Liver (tissue), 10 donors: ENCODE results near the gene MRPL55. TPM values are rescaled to one million over a fixed set of nuclear protein-coding genes. Genes with fewer than 3 reads are reported as not detected.

Experiments used
- DNase-seq: peaks from one replicate; pipeline ENCODE4 v3.0.0-alpha.2; 2017; ENCODE audit warnings: low spot score
- H3K27ac ChIP-seq, 2 donors: one replicate each; pipeline ENCODE4 v1.7.0; 2013; ENCODE audit warnings: inconsistent platforms in 2 of 2, low read length in 2 of 2, control low read depth in 1 of 2, low read depth in 1 of 2, mild to moderate bottlenecking in 1 of 2
- H3K27me3 ChIP-seq, 4 donors: one replicate each; pipeline versions ENCODE4 v1.6.1 to v1.7.0; 2013; ENCODE audit warnings: low read length in 3 of 4, inconsistent platforms in 1 of 4, mild to moderate bottlenecking in 1 of 4, moderate library complexity in 1 of 4; ENCODE audit not compliant: control insufficient read depth in 4 of 4, insufficient read depth in 4 of 4
- H3K36me3 ChIP-seq, 4 donors: one replicate each; pipeline versions ENCODE4 v1.6.1 to v1.7.0; 2013; ENCODE audit warnings: low read length in 3 of 4, mild to moderate bottlenecking in 3 of 4, low read depth in 1 of 4, moderate library complexity in 1 of 4; ENCODE audit not compliant: control insufficient read depth in 4 of 4, insufficient read depth in 3 of 4
- H3K4me1 ChIP-seq, 4 donors: one replicate each; pipeline versions ENCODE4 v1.6.1 to v1.7.0; 2013; ENCODE audit warnings: low read length in 3 of 4, mild to moderate bottlenecking in 3 of 4, moderate library complexity in 1 of 4; ENCODE audit not compliant: control insufficient read depth in 4 of 4, insufficient read depth in 4 of 4
- H3K4me3 ChIP-seq, 3 donors: one replicate each; pipeline versions ENCODE4 v1.6.1 to v1.7.0; 2013; ENCODE audit warnings: low read length in 3 of 3, control low read depth in 1 of 3, low read depth in 1 of 3, mild to moderate bottlenecking in 1 of 3
- H3K9ac ChIP-seq, 2 donors: one replicate each; pipeline ENCODE4 v1.7.0; 2013; ENCODE audit warnings: low read length in 2 of 2, mild to moderate bottlenecking in 2 of 2, moderate library complexity in 2 of 2, control low read depth in 1 of 2, low read depth in 1 of 2
- H3K9me3 ChIP-seq, 4 donors: one replicate each; pipeline versions ENCODE4 v1.6.1 to v1.7.0; 2013; ENCODE audit warnings: low read length in 3 of 4; ENCODE audit not compliant: control insufficient read depth in 4 of 4
- ATF3 ChIP-seq: IDR thresholded peaks from 2 replicates; pipeline ENCODE4 v1.6.1; 2016; ENCODE audit warnings: antibody characterized with exemption
- EGR1 ChIP-seq, 2 donors: IDR thresholded peaks; 2 replicates each; pipeline ENCODE4 v1.6.1; 2016 to 2018; ENCODE audit warnings: antibody characterized with exemption in 2 of 2, low read depth in 2 of 2
- HNF4A ChIP-seq, 2 donors: conservative IDR thresholded peaks; 2 replicates each; pipeline ENCODE4 v1.6.1; 2016; ENCODE audit warnings: antibody characterized with exemption in 2 of 2, mild to moderate bottlenecking in 2 of 2
- HNF4G ChIP-seq: IDR thresholded peaks from 2 replicates; pipeline ENCODE4 v1.6.1; 2016; ENCODE audit warnings: antibody characterized with exemption
- NR2F2 ChIP-seq: IDR thresholded peaks from 2 replicates; pipeline ENCODE4 v1.6.1; 2016; ENCODE audit warnings: antibody characterized with exemption
- RAD21 ChIP-seq, 2 donors: IDR thresholded peaks; 2 replicates each; pipeline ENCODE4 v1.6.1; 2016; ENCODE audit warnings: antibody characterized with exemption in 2 of 2, mild to moderate bottlenecking in 2 of 2
- SP1 ChIP-seq: IDR thresholded peaks from 2 replicates; pipeline ENCODE4 v1.6.1; 2018; ENCODE audit warnings: antibody characterized with exemption, mild to moderate bottlenecking
- TAF1 ChIP-seq: conservative IDR thresholded peaks from 2 replicates; pipeline ENCODE4 v1.6.1; 2016; ENCODE audit warnings: antibody characterized with exemption, mild to moderate bottlenecking
- YY1 ChIP-seq: IDR thresholded peaks from 2 replicates; pipeline ENCODE4 v1.6.1; 2016; ENCODE audit warnings: antibody characterized with exemption, mild to moderate bottlenecking
- ZBTB33 ChIP-seq: IDR thresholded peaks from 2 replicates; pipeline ENCODE4 v1.6.1; 2016; ENCODE audit warnings: antibody characterized with exemption
- WGBS: extraction: QIAGEN DNeasy Blood & Tissue Kit; methylation state at CpG from one replicate; pipeline ENCODE4 v1.1.7; 2013; 5-methylcytosine and 5-hydroxymethylcytosine counted together
- polyA plus RNA-seq, 2 donors: library from polyadenylated mRNA; stranded (reverse) in 1 of 2; unstranded in 1 of 2; fragments of 200-250 nt in 1 of 2; fragments of >200 nt in 1 of 2; fragmentation: Nextera tagmentation in 1 of 2; extraction: Ambion mirVana in 1 of 2; gene quantifications; one replicate each; pipeline versions ENCODE4 v1.2.1 to v1.2.3, GENCODE V29; 2013 to 2015
- small RNA-seq: library from RNA; depleted of rRNA; stranded (forward); fragments of <200 nt; gene quantifications from one replicate; pipeline ENCODE3, GENCODE V24; 2014
- total RNA-seq, 2 donors: library from RNA; depleted of rRNA; stranded (reverse); fragments of >200 nt; gene quantifications; one replicate each; pipeline ENCODE4 v1.2.3, GENCODE V29; 2014
- donor health status: healthy.
- donor health status: healthy.
- donor health status: healthy.
- donor health status: healthy.
- donor health status: healthy.

MRPL55 gene
- total and polyA plus RNA-seq, 4 donors = 38.9 to 119 (median 62.0) TPM

DNA sequence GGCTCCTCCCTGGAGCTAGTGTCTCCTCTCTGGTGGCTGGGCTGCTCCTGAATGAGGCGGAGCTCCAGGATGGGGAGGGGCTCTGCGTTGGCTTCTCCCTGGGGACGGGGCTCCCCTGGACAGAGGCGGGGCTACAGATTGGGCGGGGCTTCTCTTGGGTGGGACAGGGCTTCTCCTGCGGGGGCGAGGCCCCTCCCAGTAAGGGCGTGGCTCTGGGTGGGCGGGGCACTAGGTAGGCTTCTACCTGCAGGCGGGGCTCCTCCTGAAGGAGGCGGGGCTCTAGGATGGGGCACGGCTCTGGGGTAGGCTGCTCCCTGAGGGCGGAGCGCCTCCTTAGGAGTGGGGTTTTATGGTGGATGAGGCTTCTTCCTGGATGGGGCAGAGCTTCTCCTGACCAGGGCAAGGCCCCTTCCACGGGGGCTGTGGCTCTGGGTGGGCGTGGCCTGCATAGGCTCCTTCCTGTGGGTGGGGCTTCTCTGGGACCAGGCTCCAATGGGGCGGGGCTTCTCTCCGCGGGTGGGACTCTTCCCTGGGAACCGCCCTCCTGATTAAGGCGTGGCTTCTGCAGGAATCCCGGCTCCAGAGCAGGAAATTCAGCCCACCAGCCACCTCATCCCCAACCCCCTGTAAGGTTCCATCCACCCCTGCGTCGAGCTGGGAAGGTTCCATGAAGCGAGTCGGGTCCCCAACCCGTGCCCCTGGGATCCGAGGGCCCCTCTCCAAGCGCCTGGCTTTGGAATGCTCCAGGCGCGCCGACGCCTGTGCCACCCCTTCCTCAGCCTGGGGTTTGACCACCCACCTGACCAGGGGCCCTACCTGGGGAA, 49.3 kb downstream of the MRPL55 start:
- Histone ChIP-seq H3K9ac (no peak overlapping the region), H3K27ac (no peak overlapping the region), H3K9me3 (peaks cover 0 to 5% (median under 1%) of the 10 kb centered on the region in 4 donors), H3K27me3 (peaks cover 0 to 11% (median 6%) of the 10 kb centered on the region in 4 donors), H3K4me1 (peaks cover 0 to 7% (median 4%) of the 10 kb centered on the region in 4 donors), H3K36me3 (no peaks in the 10 kb centered on the region), H3K4me3 (peak overlapping the region in 1 of 3 donors; percentile 15)
- WGBS = 5% methylated on average over 33 of the region's 33 CpGs
- DNase-seq = peak; percentile 55
- no peak for TF ChIP-seq NR2F2
- peak; percentile 15 to 35 for TF ChIP-seq EGR1 (IDR thresholded peaks at IDR 0.05; ENCODE audit: low read depth in 2 of 2)

DNA sequence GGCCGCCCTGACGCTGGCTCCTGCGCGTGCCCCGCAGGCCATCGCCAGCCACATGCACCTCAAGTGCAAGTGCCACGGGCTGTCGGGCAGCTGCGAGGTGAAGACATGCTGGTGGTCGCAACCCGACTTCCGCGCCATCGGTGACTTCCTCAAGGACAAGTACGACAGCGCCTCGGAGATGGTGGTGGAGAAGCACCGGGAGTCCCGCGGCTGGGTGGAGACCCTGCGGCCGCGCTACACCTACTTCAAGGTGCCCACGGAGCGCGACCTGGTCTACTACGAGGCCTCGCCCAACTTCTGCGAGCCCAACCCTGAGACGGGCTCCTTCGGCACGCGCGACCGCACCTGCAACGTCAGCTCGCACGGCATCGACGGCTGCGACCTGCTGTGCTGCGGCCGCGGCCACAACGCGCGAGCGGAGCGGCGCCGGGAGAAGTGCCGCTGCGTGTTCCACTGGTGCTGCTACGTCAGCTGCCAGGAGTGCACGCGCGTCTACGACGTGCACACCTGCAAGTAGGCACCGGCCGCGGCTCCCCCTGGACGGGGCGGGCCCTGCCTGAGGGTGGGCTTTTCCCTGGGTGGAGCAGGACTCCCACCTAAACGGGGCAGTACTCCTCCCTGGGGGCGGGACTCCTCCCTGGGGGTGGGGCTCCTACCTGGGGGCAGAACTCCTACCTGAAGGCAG, 50.0 kb downstream of the MRPL55 start:
- Histone ChIP-seq H3K9me3 (peaks cover 0 to 5% (median under 1%) of the 10 kb centered on the region in 4 donors), H3K9ac (no peak overlapping the region), H3K4me1 (peaks cover 0 to 7% (median 4%) of the 10 kb centered on the region in 4 donors), H3K4me3 (peak overlapping the region in 1 of 3 donors; percentile 15), H3K27ac (no peak overlapping the region), H3K27me3 (peaks cover 0 to 11% (median 6%) of the 10 kb centered on the region in 4 donors), H3K36me3 (no peaks in the 10 kb centered on the region)
- no peak for DNase-seq
- no peak for TF ChIP-seq SP1
- WGBS = 8% methylated on average over 66 of the region's 66 CpGs

DNA sequence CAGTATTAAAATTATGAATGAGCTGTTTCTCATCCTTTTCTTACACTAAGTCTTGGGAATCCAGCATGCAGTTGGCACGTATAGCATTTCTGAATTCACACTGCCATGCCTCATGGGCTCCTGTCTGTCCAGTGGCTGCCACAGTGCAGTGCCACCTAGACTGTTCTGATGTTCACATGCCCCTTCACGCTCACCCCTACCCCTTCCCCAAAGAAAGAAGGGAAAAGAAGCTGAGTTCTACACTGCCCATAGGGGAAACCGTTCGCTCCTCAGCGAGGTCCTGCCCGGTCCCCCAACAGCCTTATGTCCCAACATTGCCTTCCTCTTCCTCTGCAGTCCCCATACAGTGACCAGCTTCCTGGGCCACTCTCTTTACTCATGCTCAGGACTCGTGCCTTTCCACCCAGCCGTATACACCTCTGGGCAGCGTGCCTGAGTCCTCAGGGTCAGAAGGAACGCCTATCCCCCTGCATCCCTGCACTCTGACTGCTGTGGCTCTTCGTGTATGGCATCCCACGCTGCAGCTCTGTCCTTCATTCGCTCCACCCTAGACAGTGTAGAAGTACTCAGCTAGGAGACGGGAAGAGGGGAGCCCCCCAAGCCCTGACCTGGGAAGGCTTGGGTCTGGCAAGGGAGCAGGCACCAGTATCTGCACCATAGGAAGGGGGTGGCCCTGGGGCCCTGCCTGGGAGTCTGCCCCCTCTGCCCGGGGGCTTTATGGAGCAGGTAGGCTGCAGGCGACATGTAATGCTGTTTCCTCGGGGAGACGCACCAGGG, 50.7 kb downstream of the MRPL55 start:
- Histone ChIP-seq H3K27me3 (peaks cover 0 to 11% (median 6%) of the 10 kb centered on the region in 4 donors), H3K9me3 (peaks cover 0 to 5% (median under 1%) of the 10 kb centered on the region in 4 donors), H3K27ac (no peak overlapping the region), H3K36me3 (no peaks in the 10 kb centered on the region), H3K4me1 (peaks cover 0 to 7% (median 4%) of the 10 kb centered on the region in 4 donors), H3K4me3 (no peak overlapping the region), H3K9ac (no peak overlapping the region)
- no peak for DNase-seq
- 49% methylated on average over 18 of the region's 18 CpGs for WGBS
- TF ChIP-seq TAF1 (no peak), ZBTB33 (no peak), HNF4G (no peak), RAD21 (IDR thresholded peaks at IDR 0.05) (no peak), ATF3 (no peak), YY1 (no peak), HNF4A (conservative IDR thresholded peaks at IDR 0.05) (no peak)

Small RNAs within 50 kb of the gene (small RNA-seq; reads per million reads assigned to genes)
- not detected for gene AL359510.1

Other genes starting within 250 kb of the MRPL55 start
- under 1 TPM in 1 of 2 donors, not detected in 1; 0.08 TPM for gene WNT9A, start 161.4 kb downstream of the MRPL55 start, total RNA-seq
- under 1 TPM in 1 of 2 donors, not detected in 1; 0.03 TPM for gene WNT9A, start 161.4 kb downstream of the MRPL55 start, polyA plus RNA-seq
- not detected for gene WNT3A, start 102.3 kb downstream of the MRPL55 start, total RNA-seq
- gene WNT3A, start 102.3 kb downstream of the MRPL55 start, polyA plus RNA-seq = not detected
- 100 to 1,000 TPM; 151 to 208 TPM for gene ARF1, start 26.6 kb downstream of the MRPL55 start, total RNA-seq
- gene ARF1, start 26.6 kb downstream of the MRPL55 start, polyA plus RNA-seq = 100 to 1,000 TPM; 217 to 282 TPM
- gene C1orf35, start 6.0 kb downstream of the MRPL55 start, total RNA-seq = 1 to 10 TPM; 4.0 to 6.9 TPM
- 1 to 10 TPM; 6.0 to 7.5 TPM for gene C1orf35, start 6.0 kb downstream of the MRPL55 start, polyA plus RNA-seq
- gene GUK1, start 31.0 kb upstream of the MRPL55 start, total RNA-seq = 100 to 1,000 TPM; 147 to 251 TPM
- gene GUK1, start 31.0 kb upstream of the MRPL55 start, polyA plus RNA-seq = 100 to 1,000 TPM; 186 to 245 TPM
- under 1 TPM; 0.25 to 0.79 TPM for gene GJC2, start 40.6 kb upstream of the MRPL55 start, total RNA-seq
- under 1 TPM in 1 of 2 donors, not detected in 1; 0.10 TPM for gene GJC2, start 40.6 kb upstream of the MRPL55 start, polyA plus RNA-seq
- 10 to 100 TPM in 1 of 2 donors, 1 to 10 TPM in 1; 8.4 to 12.0 TPM for gene IBA57, start 56.5 kb upstream of the MRPL55 start, total RNA-seq
- 1 to 10 TPM; 1.6 to 8.5 TPM for gene IBA57, start 56.5 kb upstream of the MRPL55 start, polyA plus RNA-seq
- 1 to 10 TPM; 4.6 to 5.6 TPM for gene OBSCN, start 98.7 kb upstream of the MRPL55 start, total RNA-seq
- gene OBSCN, start 98.7 kb upstream of the MRPL55 start, polyA plus RNA-seq = under 1 TPM; 0.54 to 0.71 TPM